Measurements from ENCODE around the gene CANT1.
"Not testable (repeated sequence)": the region's sequence is repeated elsewhere in the genome, so short reads cannot be mapped to it uniquely, and the experiment has no call there.

CANT1 gene

GRCh38 chr17:79043191-79043930, 33.8 kb upstream of the CANT1 start:
- DNase-seq, result no peak

- DNase-seq, result peak; percentile 21
Measured at GRCh38 chr17:79042421-79043190, 33.0 kb upstream of the CANT1 start.

- no peak for DNase-seq
Measured at GRCh38 chr17:79041723-79042420, 32.3 kb upstream of the CANT1 start.

- DNase-seq, result no peak
Measured at GRCh38 chr17:79041041-79041570, 31.5 kb upstream of the CANT1 start.

- DNase-seq, result no peak
Measured at GRCh38 chr17:79039886-79040285, 30.3 kb upstream of the CANT1 start.

GRCh38 chr17:79039171-79039570, 29.6 kb upstream of the CANT1 start:
- no peak for DNase-seq

- DNase-seq, result no peak
Measured at GRCh38 chr17:79038545-79039135, 29.1 kb upstream of the CANT1 start.

- DNase-seq, result no peak
Measured at GRCh38 chr17:79036596-79036995, 27.0 kb upstream of the CANT1 start.

GRCh38 chr17:79036181-79036580, 26.6 kb upstream of the CANT1 start:
- no peak for DNase-seq

- no peak for DNase-seq
Measured at GRCh38 chr17:79035686-79036085, 26.1 kb upstream of the CANT1 start.

- no peak for DNase-seq
Measured at GRCh38 chr17:79034931-79035485, 25.4 kb upstream of the CANT1 start.

GRCh38 chr17:79033741-79034501, 24.4 kb upstream of the CANT1 start:
- no peak for DNase-seq

GRCh38 chr17:79033046-79033616, 23.6 kb upstream of the CANT1 start:
- DNase-seq, result no peak

- DNase-seq, result no peak
Measured at GRCh38 chr17:79031996-79032875, 22.7 kb upstream of the CANT1 start.

GRCh38 chr17:79030636-79031035, 21.1 kb upstream of the CANT1 start:
- DNase-seq, result not testable (repeated sequence)

- DNase-seq, result no peak
Measured at GRCh38 chr17:79029327-79030009, 19.9 kb upstream of the CANT1 start.

GRCh38 chr17:79028496-79029326, 19.1 kb upstream of the CANT1 start:
- no peak for DNase-seq

GRCh38 chr17:79027925-79028491, 18.4 kb upstream of the CANT1 start:
- no peak for DNase-seq

Data from GDM1 (cell line).